Inflammatory macrophage treated with lipopolysaccharide for 1 hour (primary cell): Measurements from ENCODE around the gene MISP.

Experiments
- DNase-seq, 2 donors: peaks; one replicate each; pipeline ENCODE4 v3.0.0-alpha.2; 2020 to 2022

Gene MISP

GRCh38 chr19:747432-748273, 3.3 kb upstream of the MISP start:
- DNase-seq: no peak

- no peak for DNase-seq
Measured at GRCh38 chr19:748274-748598, 2.7 kb upstream of the MISP start.

GRCh38 chr19:749811-750210, 1.1 kb upstream of the MISP start:
- DNase-seq: no peak

- DNase-seq: peak; percentile 65 to 72
Measured at GRCh38 chr19:751501-752341, 809 bp downstream of the MISP start.

GRCh38 chr19:752652-753517, 2.0 kb downstream of the MISP start:
- peak; percentile 88 to 92 for DNase-seq

GRCh38 chr19:754530-754929, 3.6 kb downstream of the MISP start:
- no peak for DNase-seq

- no peak for DNase-seq
Measured at GRCh38 chr19:755063-755462, 4.2 kb downstream of the MISP start.

GRCh38 chr19:756236-756635, 5.3 kb downstream of the MISP start:
- peak; percentile 35 to 40 for DNase-seq

- no peak for DNase-seq
Measured at GRCh38 chr19:756821-757688, 6.1 kb downstream of the MISP start.

- DNase-seq: no peak
Measured at GRCh38 chr19:757811-758668, 7.1 kb downstream of the MISP start.

- DNase-seq: no peak
Measured at GRCh38 chr19:763181-763580, 12.3 kb downstream of the MISP start.

- no peak for DNase-seq
Measured at GRCh38 chr19:763869-764268, 13.0 kb downstream of the MISP start.

- DNase-seq: no peak
Measured at GRCh38 chr19:764301-764700, 13.4 kb downstream of the MISP start.

GRCh38 chr19:765179-765738, 14.3 kb downstream of the MISP start:
- no peak for DNase-seq

GRCh38 chr19:768424-768823, 17.5 kb downstream of the MISP start:
- no peak for DNase-seq

- no peak for DNase-seq
Measured at GRCh38 chr19:769616-770015, 18.7 kb downstream of the MISP start.

GRCh38 chr19:771332-771785, 20.4 kb downstream of the MISP start:
- peak; percentile 54 to 56 for DNase-seq

GRCh38 chr19:772063-772462, 21.2 kb downstream of the MISP start:
- DNase-seq: no peak

GRCh38 chr19:772730-773436, 22.0 kb downstream of the MISP start:
- no peak for DNase-seq

GRCh38 chr19:776549-776948, 25.6 kb downstream of the MISP start:
- no peak for DNase-seq
